AML-193 (cell line): ENCODE data around the gene MACROD2.
"Not testable (repeated sequence)": the region's sequence is repeated elsewhere in the genome, so short reads cannot be mapped to it uniquely, and the experiment has no call there.

ENCODE experiments used
- DNase-seq, 2 experiments: peaks; one replicate each; lab custom pipeline; 2025; lab: John Stamatoyannopoulos, UW

Gene MACROD2

GRCh38 chr20:15523400-15523799 is 1528.1 kb downstream of the MACROD2 start:
- no peak for DNase-seq

- no peak for DNase-seq
These were observed 1533.2 kb downstream of the MACROD2 start for GRCh38 chr20:15528391-15529111.

- DNase-seq: no peak
These were observed 1540.5 kb downstream of the MACROD2 start for GRCh38 chr20:15535863-15536262.

GRCh38 chr20:15537200-15537599 is 1541.9 kb downstream of the MACROD2 start:
- DNase-seq: not testable (repeated sequence)

- DNase-seq: no peak
These were observed 1547.3 kb downstream of the MACROD2 start for GRCh38 chr20:15542655-15543054.

GRCh38 chr20:15544742-15545141 is 1549.4 kb downstream of the MACROD2 start:
- DNase-seq: no peak

GRCh38 chr20:15546525-15547023 is 1551.3 kb downstream of the MACROD2 start:
- no peak for DNase-seq

- no peak for DNase-seq
These were observed 1551.8 kb downstream of the MACROD2 start for GRCh38 chr20:15547119-15547518.

GRCh38 chr20:15550116-15550870 is 1555.0 kb downstream of the MACROD2 start:
- DNase-seq: no peak

- no peak for DNase-seq
These were observed 1560.6 kb downstream of the MACROD2 start for GRCh38 chr20:15555913-15556312.

GRCh38 chr20:15556869-15557268 is 1561.6 kb downstream of the MACROD2 start:
- no peak for DNase-seq

- DNase-seq: no peak
These were observed 1565.8 kb downstream of the MACROD2 start for GRCh38 chr20:15561070-15561569.

GRCh38 chr20:15561707-15562404 is 1566.5 kb downstream of the MACROD2 start:
- no peak for DNase-seq

- DNase-seq: no peak
These were observed 1568.5 kb downstream of the MACROD2 start for GRCh38 chr20:15563836-15564235.

- no peak for DNase-seq
These were observed 1569.7 kb downstream of the MACROD2 start for GRCh38 chr20:15564981-15565380.

GRCh38 chr20:15565786-15566185 is 1570.5 kb downstream of the MACROD2 start:
- DNase-seq: no peak

GRCh38 chr20:15567219-15567618 is 1571.9 kb downstream of the MACROD2 start:
- DNase-seq: no peak

GRCh38 chr20:15570156-15570555 is 1574.8 kb downstream of the MACROD2 start:
- no peak for DNase-seq

- DNase-seq: no peak
These were observed 1575.7 kb downstream of the MACROD2 start for GRCh38 chr20:15571056-15571455.

- DNase-seq: no peak
These were observed 1579.9 kb downstream of the MACROD2 start for GRCh38 chr20:15575255-15575654.

GRCh38 chr20:15576411-15576810 is 1581.1 kb downstream of the MACROD2 start:
- no peak for DNase-seq

- no peak for DNase-seq
These were observed 1582.8 kb downstream of the MACROD2 start for GRCh38 chr20:15578113-15578512.
